Left ventricle myocardium inferior (tissue), 1 donor: ENCODE results near the gene ACSM3. TPM values are rescaled to one million over a fixed set of nuclear protein-coding genes. Genes with fewer than 3 reads are reported as not detected.
A peak's percentile ranks its signal among the peaks of the same experiment; 100 is the strongest.

Experiments
- DNase-seq: peaks from one replicate; pipeline ENCODE4 v3.0.0-alpha.2; 2020
- H3K27ac ChIP-seq: fragments of 200-600 bp; replicated peaks from 2 replicates; pipeline ENCODE4 v1.8.0; 2021
- H3K27me3 ChIP-seq: fragments of 200-600 bp; 2 replicates; pipeline ENCODE4 v1.8.0; 2021; ENCODE audit warnings: low read depth
- H3K36me3 ChIP-seq: fragments of 200-600 bp; 2 replicates; pipeline ENCODE4 v1.8.0; 2021
- H3K4me1 ChIP-seq: fragments of 200-600 bp; 2 replicates; pipeline ENCODE4 v1.8.0; 2021
- H3K4me3 ChIP-seq: fragments of 200-600 bp; 2 replicates; pipeline ENCODE4 v1.8.0; 2021; ENCODE audit warnings: mild to moderate bottlenecking, moderate library complexity
- H3K9me3 ChIP-seq: fragments of 200-600 bp; replicated peaks from 2 replicates; pipeline ENCODE4 v1.8.0; 2021
- CTCF ChIP-seq: fragments of 200-600 bp; IDR thresholded peaks from 2 replicates; pipeline ENCODE4 v1.8.0; 2021; ENCODE audit warnings: antibody characterized with exemption, mild to moderate bottlenecking, borderline replicate concordance
- intact Hi-C: fragments of 100-400 bp; cut with micrococcal nuclease; formaldehyde crosslinking; loops from one replicate; pipeline ENCODE4 v1.11.0; 2022
- total RNA-seq: library from RNA; stranded (reverse); fragmentation: NEBNext Ultra II Directional; extraction: Animal tissue kit (Norgen Biotek cat#: 25700); gene quantifications from one replicate; pipeline ENCODE4 v1.2.1, GENCODE V29; 2021
- donor health status: DM: no; HTN: yes; CAD: no; lungs with severe emphysema.

ACSM3 gene
- total RNA-seq, 1 donor from 2014 or later: 10.0 TPM

DNA sequence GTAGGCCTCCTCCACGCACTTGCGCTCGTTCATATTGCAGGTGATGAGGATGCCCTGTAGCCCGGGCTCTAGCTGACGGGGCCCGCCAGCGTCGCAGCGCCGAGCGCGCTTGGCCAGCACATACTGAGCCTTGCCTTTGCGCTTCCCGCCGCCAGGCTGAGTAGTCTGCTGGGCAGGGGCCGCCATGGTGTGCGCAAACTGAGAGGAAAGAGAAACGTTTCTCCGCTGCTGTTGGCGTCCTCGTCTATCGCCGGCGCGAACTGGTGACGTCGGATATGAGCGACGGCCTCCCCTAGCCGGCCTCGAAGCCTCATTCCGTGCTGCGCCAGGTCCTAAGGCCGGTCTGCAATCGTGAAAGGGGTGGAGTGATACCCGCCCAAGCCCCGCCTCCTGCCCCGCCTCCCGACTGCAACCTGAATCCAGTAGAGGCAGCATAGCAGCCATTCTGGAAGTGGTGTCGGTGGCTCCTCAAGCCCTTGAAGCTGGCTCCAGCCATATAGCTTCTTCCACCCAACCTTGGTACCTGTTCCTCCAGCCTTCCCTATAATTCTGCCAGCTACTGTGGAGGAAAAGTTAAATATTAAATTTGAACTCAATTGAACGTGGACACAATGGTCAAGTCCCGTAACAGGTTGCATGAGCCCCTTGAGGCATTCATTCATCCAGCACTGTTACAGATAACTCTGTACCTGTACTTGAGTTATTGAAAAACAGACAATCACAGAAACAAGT is 22.1 kb upstream of the ACSM3 start, which contains the start of gene THUMPD1:
TSS of gene THUMPD1 (minus strand) at position 265 of the 732 bp plus-strand sequence. CDS start at position 186, 79 bp downstream.
- Histone ChIP-seq H3K27me3 (no peaks in the 10 kb centered on the region), H3K9me3 (peaks cover 5% of the 10 kb centered on the region), H3K4me1 (peaks cover 35% of the 10 kb centered on the region), H3K36me3 (peaks cover 23% of the 10 kb centered on the region), H3K27ac (peak within 1 kb of the TSS; percentile 97), H3K4me3 (peak within 1 kb of the TSS; percentile 90)
- DNase-seq: peak; percentile 97
- no peak for TF ChIP-seq CTCF
- intact Hi-C loops: no loop called here

- Histone ChIP-seq H3K4me3 (no peak overlapping the region), H3K36me3 (peaks cover 4% of the 10 kb centered on the region), H3K27ac (no peak overlapping the region), H3K4me1 (peaks cover 30% of the 10 kb centered on the region), H3K27me3 (no peaks in the 10 kb centered on the region), H3K9me3 (peaks cover 17% of the 10 kb centered on the region)
- intact Hi-C loops: no loop called here
- TF ChIP-seq CTCF: no peak
- no peak for DNase-seq
These were observed 20.2 kb upstream of the ACSM3 start for GRCh38 chr16:20743591-20743990.

DNA sequence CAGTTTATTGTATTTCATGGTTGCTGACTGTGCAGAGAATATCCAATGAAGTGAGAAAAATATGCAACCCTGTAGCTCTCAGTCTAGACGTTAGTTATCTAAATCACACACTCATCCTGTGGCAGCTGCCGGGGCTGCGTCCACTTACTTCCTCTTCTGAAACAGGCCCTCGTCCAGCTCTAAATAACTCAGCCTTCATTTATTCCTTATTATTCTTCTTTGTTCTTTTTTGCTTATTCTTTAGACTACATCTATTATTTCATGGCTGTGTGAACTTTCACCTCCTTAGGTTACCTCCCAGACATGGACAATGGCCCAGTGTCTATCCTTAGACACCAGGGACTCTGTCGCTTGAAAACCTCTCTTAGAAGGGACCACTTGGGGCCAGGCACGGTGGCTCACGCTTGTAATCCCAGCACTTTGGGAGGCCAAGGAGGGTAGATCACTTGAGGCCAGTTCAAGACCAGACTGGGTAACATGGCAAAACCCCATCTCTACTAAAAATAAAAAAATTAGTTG is 18.8 kb upstream of the ACSM3 start:
- DNase-seq: no peak
- peaks cover 16% of the 10 kb centered on the region for H3K4me1 ChIP-seq
- H3K36me3 ChIP-seq: no peaks in the 10 kb centered on the region
- intact Hi-C loops: no loop called here
- H3K4me3 ChIP-seq: no peak overlapping the region
- TF ChIP-seq CTCF: no peak
- no peaks in the 10 kb centered on the region for H3K27me3 ChIP-seq
- H3K27ac ChIP-seq: no peak overlapping the region
- peaks cover 17% of the 10 kb centered on the region for H3K9me3 ChIP-seq

- TF ChIP-seq CTCF: no peak
- Histone ChIP-seq H3K4me3 (no peak overlapping the region), H3K4me1 (peaks cover 2% of the 10 kb centered on the region), H3K27ac (no peak overlapping the region), H3K9me3 (peaks cover 17% of the 10 kb centered on the region), H3K36me3 (no peaks in the 10 kb centered on the region), H3K27me3 (no peaks in the 10 kb centered on the region)
- intact Hi-C loops: no loop called here
- DNase-seq: no peak
These were observed 17.4 kb upstream of the ACSM3 start for GRCh38 chr16:20746461-20746860.

DNA sequence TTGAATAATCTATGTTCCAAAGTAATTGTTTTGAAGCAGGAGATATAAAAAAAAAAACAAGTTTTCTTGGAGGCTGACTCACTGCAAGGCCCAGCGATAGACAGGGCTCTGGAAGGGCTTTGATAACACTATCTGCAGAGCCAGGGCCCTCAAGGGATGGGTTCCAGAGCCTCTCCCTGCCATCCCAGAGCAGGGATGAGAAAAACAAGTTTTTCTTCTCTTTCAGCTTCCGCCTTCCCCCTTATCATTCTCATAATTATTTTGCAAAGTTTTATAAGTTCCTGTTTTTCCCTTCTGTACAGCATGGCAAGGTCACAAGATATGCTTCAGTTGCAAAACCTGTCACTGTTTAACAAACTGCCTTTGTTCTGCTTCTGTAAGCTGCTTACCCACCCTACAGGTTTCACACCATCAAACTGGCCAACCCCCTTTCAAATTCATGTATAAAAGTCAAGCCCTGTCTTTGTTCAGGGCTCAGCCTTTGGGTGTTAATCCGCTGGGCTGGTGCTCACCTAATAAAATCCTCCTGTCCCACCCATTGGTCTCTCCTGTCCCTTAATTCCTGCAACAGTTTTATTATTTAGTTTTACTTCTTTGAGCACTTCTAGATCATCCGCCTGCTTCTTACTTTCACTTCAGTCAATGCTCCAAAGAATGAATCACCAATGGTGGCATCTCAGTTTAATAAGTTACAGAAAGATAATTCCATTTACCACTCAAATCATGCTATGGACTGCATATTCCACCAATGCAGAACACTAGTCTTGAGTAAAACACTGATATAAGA is 16.6 kb upstream of the ACSM3 start:
- Histone ChIP-seq H3K27ac (no peak overlapping the region), H3K9me3 (peaks cover 17% of the 10 kb centered on the region), H3K4me3 (no peak overlapping the region), H3K4me1 (no peaks in the 10 kb centered on the region), H3K27me3 (no peaks in the 10 kb centered on the region), H3K36me3 (no peaks in the 10 kb centered on the region)
- no peak for TF ChIP-seq CTCF
- no peak for DNase-seq
- intact Hi-C loops: no loop called here
